ENCODE measurements around the gene METTL2B. TPM values are rescaled to one million over a fixed set of nuclear protein-coding genes. Genes with fewer than 3 reads are reported as not detected.
"Not testable (repeated sequence)": the region's sequence is repeated elsewhere in the genome, so short reads cannot be mapped to it uniquely, and the experiment has no call there.

The METTL2B gene
- total RNA-seq, 1 donor from 2014 or later, result 50.5 TPM

DNA sequence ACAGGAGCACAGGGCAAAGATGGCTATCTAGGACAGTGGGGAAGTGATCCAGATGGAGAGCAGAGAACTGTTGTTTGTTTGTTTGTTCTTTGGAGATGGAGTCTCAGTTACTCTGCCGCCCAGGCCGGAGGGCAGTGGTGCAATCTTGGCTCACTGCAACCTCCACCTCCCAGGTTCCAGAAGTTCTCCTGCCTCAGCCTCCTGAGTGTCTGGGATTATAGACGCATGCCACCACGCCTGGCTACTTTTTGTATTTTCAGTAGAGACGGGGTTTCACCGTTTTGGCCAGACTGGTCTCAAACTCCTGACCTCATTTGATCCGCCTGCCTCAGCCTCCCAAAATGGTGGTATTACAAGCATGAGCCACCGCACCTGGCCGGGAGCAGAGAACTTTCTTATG, 20.9 kb downstream of the METTL2B start:
- peaks cover 8% of the 10 kb centered on the region for H3K36me3 Mint-ChIP-seq (ENCODE audit: low read depth)
- H3K27ac Mint-ChIP-seq (ENCODE audit: unreplicated experiment), result no peak overlapping the region
- H3K4me1 Mint-ChIP-seq, result no peaks in the 10 kb centered on the region
- TF ChIP-seq, protein P1, sequence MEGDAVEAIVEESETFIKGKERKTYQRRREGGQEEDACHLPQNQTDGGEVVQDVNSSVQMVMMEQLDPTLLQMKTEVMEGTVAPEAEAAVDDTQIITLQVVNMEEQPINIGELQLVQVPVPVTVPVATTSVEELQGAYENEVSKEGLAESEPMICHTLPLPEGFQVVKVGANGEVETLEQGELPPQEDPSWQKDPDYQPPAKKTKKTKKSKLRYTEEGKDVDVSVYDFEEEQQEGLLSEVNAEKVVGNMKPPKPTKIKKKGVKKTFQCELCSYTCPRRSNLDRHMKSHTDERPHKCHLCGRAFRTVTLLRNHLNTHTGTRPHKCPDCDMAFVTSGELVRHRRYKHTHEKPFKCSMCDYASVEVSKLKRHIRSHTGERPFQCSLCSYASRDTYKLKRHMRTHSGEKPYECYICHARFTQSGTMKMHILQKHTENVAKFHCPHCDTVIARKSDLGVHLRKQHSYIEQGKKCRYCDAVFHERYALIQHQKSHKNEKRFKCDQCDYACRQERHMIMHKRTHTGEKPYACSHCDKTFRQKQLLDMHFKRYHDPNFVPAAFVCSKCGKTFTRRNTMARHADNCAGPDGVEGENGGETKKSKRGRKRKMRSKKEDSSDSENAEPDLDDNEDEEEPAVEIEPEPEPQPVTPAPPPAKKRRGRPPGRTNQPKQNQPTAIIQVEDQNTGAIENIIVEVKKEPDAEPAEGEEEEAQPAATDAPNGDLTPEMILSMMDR (conservative IDR thresholded peaks at IDR 0.05), result no peak
- no peak overlapping the region for H3K4me3 Mint-ChIP-seq
- no peaks in the 10 kb centered on the region for H3K9me3 Mint-ChIP-seq
- no peak for DNase-seq (ENCODE audit: low read depth, low spot score)
- H3K27me3 Mint-ChIP-seq (ENCODE audit: low read depth), result no peaks in the 10 kb centered on the region

DNA sequence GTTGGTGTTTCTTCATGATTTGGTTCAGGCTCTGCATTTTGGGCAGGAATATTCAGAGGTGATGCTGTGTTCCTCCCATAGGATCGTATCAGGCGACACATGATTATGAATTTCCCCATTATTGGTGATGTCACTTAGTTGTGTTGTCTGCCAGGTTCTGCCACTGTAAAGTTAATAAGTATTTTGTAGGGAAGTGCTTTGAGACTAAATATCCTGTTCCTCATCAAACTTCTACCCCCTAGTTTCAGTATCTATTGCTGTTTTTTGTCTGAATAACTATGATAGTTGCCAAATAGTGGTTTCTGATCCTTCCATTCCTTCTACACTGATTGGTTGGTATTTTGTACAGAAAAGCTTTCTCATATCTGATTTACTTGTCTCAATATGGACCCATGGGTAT, 28.9 kb downstream of the METTL2B start:
- not testable (repeated sequence) for H3K4me3 Mint-ChIP-seq; H3K36me3 Mint-ChIP-seq (ENCODE audit: low read depth); H3K9me3 Mint-ChIP-seq; H3K27me3 Mint-ChIP-seq (ENCODE audit: low read depth); DNase-seq (ENCODE audit: low read depth, low spot score); H3K4me1 Mint-ChIP-seq; H3K27ac Mint-ChIP-seq (ENCODE audit: unreplicated experiment)

DNA sequence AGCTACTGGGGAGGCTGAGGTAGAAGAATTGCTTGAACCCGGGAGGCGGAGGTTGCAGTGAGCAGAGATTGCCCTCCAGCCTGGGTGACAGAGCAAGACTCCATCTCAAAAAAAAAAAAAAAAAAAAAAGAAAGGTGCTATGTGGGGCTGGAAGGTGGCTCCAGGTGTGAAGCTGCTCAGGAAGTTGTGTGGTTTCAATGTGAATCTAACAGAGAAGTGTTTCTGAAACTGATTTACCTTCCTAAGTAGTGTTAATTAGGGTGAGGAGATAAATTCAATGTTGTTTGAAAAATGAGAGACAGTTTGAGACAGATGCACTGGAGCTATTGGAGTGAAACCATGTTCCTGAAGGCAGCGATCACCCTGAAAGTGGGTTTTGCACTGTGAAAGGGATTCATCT, 30.3 kb downstream of the METTL2B start:
- H3K27ac Mint-ChIP-seq (ENCODE audit: unreplicated experiment), result not testable (repeated sequence)

DNA sequence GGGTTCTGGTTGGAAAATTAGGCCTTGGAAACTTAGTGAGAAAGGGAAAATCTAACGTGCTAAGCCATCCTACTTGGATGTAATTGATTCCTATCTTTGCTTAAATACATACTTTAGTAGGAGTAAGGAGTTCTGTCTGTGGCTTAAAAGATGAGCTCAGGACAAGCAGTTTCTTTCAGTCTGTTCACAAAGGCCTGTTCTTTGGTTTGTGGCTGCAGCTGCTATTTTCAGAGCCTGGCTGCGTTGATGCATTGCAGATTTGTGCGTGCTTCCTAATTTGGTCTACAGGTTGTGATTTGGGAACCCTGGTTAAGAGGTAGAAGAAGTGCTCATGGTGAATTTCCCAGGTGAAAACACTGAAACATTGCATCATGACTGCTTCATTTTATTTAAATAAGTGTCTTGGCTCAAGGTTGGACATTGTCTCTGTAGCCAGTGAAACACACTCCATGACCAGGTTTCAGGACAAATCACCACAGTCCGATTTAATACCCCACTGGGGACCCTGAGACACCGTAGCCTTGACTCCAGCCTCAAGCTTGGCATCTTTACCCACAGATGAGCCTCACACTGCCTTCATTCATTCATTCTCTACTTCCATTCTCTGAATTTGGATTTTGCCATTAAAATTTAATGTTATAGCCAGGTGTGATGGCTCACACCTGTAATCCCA, 30.9 kb downstream of the METTL2B start:
- not testable (repeated sequence) for H3K9me3 Mint-ChIP-seq; DNase-seq (ENCODE audit: low read depth, low spot score); H3K27me3 Mint-ChIP-seq (ENCODE audit: low read depth); H3K27ac Mint-ChIP-seq (ENCODE audit: unreplicated experiment); H3K4me1 Mint-ChIP-seq; H3K4me3 Mint-ChIP-seq; H3K36me3 Mint-ChIP-seq (ENCODE audit: low read depth)

More for the DNA sequence above, 30.3 kb downstream of the METTL2B start:
- not testable (repeated sequence) for H3K4me1 Mint-ChIP-seq; H3K36me3 Mint-ChIP-seq (ENCODE audit: low read depth); H3K9me3 Mint-ChIP-seq; H3K27me3 Mint-ChIP-seq (ENCODE audit: low read depth); DNase-seq (ENCODE audit: low read depth, low spot score); H3K4me3 Mint-ChIP-seq

DNA sequence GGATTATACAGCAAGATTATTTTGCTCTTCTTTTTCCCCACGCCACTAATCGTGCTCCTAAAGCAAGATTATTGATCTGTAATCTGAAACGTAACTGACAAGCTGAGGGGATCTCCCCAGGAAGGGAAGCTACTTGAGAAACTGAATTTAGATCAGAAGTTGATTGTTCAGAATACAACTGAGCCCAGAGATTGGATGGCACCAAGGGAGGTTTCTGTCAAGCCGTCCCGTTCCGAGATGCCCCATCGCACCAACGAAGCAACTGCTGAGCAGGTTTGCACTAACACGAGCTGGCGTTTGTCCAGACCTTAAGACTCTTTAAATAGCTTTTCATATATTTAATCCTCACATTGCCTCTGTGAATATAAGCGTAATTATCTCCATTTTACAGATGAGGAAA, 35.1 kb downstream of the METTL2B start:
- H3K36me3 Mint-ChIP-seq (ENCODE audit: low read depth); H3K4me1 Mint-ChIP-seq; H3K27me3 Mint-ChIP-seq (ENCODE audit: low read depth); H3K27ac Mint-ChIP-seq (ENCODE audit: unreplicated experiment); H3K9me3 Mint-ChIP-seq; DNase-seq (ENCODE audit: low read depth, low spot score); H3K4me3 Mint-ChIP-seq: not testable (repeated sequence)

DNA sequence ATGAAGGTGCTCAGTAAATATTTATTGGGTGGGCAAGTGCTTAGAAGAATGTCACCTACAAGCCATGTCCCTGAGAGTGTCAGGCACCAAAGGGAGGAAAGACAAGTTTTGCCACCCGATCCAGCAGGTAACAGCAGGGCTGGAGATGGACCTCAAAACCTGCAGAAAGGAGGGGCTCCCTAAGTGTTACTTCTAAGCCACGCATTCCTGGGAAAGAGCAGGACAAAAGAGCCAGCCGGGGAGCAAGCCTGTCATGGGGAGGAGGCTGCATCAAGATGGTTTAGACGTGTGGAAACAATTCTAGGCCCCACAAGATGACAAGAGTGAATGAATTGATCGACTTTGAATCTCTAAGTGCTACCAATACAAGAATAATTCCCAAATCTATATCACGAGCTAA, 38.7 kb downstream of the METTL2B start:
- not testable (repeated sequence) for H3K27ac Mint-ChIP-seq (ENCODE audit: unreplicated experiment); H3K36me3 Mint-ChIP-seq (ENCODE audit: low read depth); DNase-seq (ENCODE audit: low read depth, low spot score); H3K9me3 Mint-ChIP-seq; H3K4me3 Mint-ChIP-seq; H3K27me3 Mint-ChIP-seq (ENCODE audit: low read depth)
- H3K4me1 Mint-ChIP-seq, result peaks cover 14% of the 10 kb centered on the region

DNA sequence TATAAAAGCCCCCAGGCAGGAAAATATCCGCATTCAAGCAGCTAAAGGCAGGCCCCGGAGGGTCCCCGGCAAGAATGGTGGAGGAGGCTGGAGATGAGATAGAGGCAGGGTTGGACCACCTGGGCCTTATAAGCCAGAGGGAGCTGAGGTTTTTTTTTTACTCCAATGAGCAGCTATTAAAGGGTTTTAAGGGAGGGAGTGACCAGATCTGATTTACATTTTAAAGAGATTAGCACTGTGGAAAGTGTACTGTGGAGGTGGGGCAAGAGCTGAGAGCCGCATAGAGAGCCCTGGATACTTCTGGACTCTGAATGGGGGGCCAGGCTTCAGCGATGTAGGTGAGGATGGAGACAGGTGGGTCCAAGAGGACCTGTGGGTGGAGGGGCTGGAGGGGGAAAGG, 40.5 kb downstream of the METTL2B start:
- H3K36me3 Mint-ChIP-seq (ENCODE audit: low read depth); H3K9me3 Mint-ChIP-seq; DNase-seq (ENCODE audit: low read depth, low spot score); H3K4me3 Mint-ChIP-seq; H3K27me3 Mint-ChIP-seq (ENCODE audit: low read depth); H3K27ac Mint-ChIP-seq (ENCODE audit: unreplicated experiment): not testable (repeated sequence)
- H3K4me1 Mint-ChIP-seq, result peaks cover 14% of the 10 kb centered on the region

DNA sequence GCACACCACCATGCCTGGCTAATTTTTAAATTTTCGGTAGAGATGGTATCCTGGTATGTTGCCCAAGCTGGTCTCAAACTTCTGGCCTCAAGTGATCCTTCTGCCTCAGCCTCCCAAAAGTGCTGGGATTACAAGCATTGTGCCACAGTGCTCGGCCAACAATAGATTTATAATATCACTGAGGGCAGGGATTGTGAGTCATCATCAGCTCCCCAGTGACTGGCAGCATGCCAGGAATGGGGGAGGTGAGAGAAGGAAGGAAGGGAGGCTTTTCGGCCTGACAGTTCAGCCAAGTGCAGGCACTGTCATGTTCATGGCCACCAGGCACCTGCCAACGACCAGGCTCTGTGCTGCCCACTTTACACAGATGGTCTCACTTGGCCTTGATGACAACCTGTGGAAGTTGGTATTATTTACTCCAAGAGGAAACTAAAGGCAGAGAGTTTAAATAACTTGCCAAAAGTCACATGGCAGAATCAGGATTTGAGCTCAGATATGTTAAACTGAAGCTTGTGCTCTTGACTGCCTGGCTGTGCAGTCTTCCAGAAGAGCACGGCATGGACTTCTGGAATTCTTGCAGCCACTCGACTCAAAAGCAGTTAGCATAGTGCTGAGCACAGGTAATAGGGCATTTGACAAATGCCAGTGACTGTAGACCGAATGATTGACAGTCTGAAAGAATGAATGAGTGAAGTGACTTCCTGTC, 46.8 kb downstream of the METTL2B start:
- H3K9me3 Mint-ChIP-seq; H3K4me3 Mint-ChIP-seq; H3K36me3 Mint-ChIP-seq (ENCODE audit: low read depth); H3K27me3 Mint-ChIP-seq (ENCODE audit: low read depth); DNase-seq (ENCODE audit: low read depth, low spot score): not testable (repeated sequence)
- Mint-ChIP-seq H3K27ac (ENCODE audit: unreplicated experiment) (peak overlapping the region; percentile 71), H3K4me1 (peaks cover 19% of the 10 kb centered on the region)

DNA sequence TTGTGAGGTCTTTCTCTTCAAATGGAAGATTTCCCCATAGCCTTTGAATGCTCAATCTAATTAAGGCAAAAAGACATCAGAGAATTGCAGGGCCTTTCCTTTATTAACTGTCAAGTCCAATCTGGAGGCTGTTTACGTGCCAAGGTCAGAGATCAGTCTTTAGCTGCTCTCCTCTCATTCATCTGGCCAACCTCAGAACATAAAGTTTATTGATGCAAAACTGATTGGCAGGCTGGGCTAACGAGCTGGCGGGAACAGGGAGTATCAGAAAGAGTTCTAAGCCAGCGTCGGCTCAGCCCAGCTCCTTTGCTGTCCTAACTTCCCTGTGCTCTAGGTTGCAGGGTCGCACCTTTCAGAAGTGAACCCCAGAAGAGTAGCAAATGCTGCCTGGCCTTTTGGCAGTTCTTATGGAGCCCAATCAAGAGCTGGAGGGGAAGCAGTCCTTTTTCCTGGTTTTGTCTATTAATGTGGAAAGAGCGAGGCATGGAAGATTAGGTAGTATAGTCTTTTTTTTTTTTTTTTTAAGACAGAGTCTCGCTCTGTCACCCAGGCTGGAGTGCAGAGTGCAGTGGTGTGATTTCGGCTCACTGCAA, 47.5 kb downstream of the METTL2B start:
- H3K9me3 Mint-ChIP-seq; H3K36me3 Mint-ChIP-seq (ENCODE audit: low read depth); DNase-seq (ENCODE audit: low read depth, low spot score); H3K27ac Mint-ChIP-seq (ENCODE audit: unreplicated experiment); H3K27me3 Mint-ChIP-seq (ENCODE audit: low read depth): not testable (repeated sequence)
- peak overlapping the region; percentile 63 for H3K4me3 Mint-ChIP-seq
- H3K4me1 Mint-ChIP-seq, result peaks cover 19% of the 10 kb centered on the region

DNA sequence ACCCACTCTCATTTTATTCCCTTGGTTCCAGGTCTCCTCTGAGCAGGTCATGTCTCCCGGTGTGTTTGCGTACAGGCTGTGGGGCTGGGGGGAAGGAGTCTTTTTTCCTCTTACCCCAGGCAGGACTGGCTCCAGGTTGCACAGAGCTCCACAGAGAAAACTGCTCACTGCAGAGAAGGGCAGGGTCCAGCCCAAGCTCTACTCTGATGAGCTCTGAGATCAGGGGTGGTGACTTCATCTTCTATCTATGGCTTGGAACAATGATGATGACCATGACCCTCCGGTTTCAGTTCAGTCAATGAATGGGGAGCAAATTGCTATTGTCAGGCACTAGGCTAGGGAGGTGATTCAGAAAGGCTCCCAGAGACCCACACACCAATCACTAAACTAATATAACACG, 49.0 kb downstream of the METTL2B start:
- Mint-ChIP-seq H3K27ac (ENCODE audit: unreplicated experiment) (peak overlapping the region; percentile 83), H3K4me1 (peaks cover 26% of the 10 kb centered on the region), H3K4me3 (peak overlapping the region; percentile 2)
- not testable (repeated sequence) for H3K9me3 Mint-ChIP-seq; H3K36me3 Mint-ChIP-seq (ENCODE audit: low read depth); DNase-seq (ENCODE audit: low read depth, low spot score); H3K27me3 Mint-ChIP-seq (ENCODE audit: low read depth)

DNA sequence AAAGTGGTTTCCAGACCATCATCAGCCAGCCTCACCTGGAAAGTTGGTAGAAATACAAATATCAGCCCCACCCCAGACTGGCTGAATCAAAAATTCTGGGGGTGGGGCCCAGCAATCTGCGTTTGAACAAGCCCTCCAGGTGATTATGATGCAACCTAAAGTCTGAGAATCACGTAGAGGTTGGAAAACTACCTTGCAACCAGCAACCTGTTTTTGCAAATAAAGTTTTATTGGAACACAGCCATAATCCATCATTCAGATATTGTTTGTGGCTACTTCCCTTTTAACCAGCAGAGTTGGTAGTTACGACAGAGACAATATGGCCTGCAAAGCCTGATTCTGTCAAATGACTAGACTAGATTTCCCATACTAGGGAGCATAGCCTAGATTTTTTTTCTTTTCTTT, 49.5 kb downstream of the METTL2B start:
- not testable (repeated sequence) for H3K27ac Mint-ChIP-seq (ENCODE audit: unreplicated experiment); H3K27me3 Mint-ChIP-seq (ENCODE audit: low read depth); H3K9me3 Mint-ChIP-seq; H3K4me3 Mint-ChIP-seq; H3K36me3 Mint-ChIP-seq (ENCODE audit: low read depth); DNase-seq (ENCODE audit: low read depth, low spot score)
- peaks cover 26% of the 10 kb centered on the region for H3K4me1 Mint-ChIP-seq

DNA sequence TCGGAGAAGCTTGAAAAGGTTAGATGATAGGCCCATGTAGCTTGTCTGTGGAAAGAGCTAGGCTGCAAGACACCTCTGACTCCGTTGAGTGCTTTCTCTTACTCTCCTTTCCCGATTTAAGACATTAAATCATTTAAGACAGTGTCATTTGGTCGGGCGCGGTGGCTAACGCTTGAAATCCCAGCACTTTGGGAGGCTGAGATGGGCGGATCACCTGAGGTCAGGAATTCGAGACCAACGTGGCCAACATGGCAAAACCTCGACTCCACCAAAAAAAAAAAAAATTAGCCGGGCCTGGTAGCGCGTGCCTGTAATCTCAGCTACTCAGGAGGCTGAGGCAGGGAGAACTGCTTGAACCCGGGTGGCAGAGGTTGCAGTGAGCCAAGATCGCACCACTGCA, 52.6 kb downstream of the METTL2B start:
- not testable (repeated sequence) for H3K27ac Mint-ChIP-seq (ENCODE audit: unreplicated experiment); H3K27me3 Mint-ChIP-seq (ENCODE audit: low read depth); H3K36me3 Mint-ChIP-seq (ENCODE audit: low read depth); DNase-seq (ENCODE audit: low read depth, low spot score); H3K9me3 Mint-ChIP-seq
- Mint-ChIP-seq H3K4me3 (peak overlapping the region; percentile 31), H3K4me1 (peaks cover 35% of the 10 kb centered on the region)

All from neural crest cell (in vitro differentiated cells).